A549 (cell line): ENCODE results near the gene HPN. TPM values are rescaled to one million over a fixed set of nuclear protein-coding genes. Genes with fewer than 3 reads are reported as not detected.
A peak's percentile ranks its signal among the peaks of the same experiment; 100 is the strongest.
"Not testable (repeated sequence)": the region's sequence is repeated elsewhere in the genome, so short reads cannot be mapped to it uniquely, and the experiment has no call there.

Source experiments
- ATAC-seq, 2 experiments: fragments of 200-7000 bp in 1 of 2; fragments of >200 bp in 1 of 2; cut with Nextera tagmentation in 1 of 2; cut with Tn5 transposase in 1 of 2; 3 replicates each; pipeline versions ENCODE4 v1.8.0 to v1.9.1; 2018 to 2020; ENCODE audit warnings: mild to moderate bottlenecking in 1 of 2, moderate library complexity in 1 of 2
- CTCF ChIA-PET: fragments of 300-600 bp; sonication (Branson Sonifier 250); formaldehyde crosslinking; extraction: SDS; loops from one replicate; lab custom pipeline; 2021; ENCODE audit warnings: antibody characterized with exemption, inconsistent platforms; lab: Yijun Ruan, JAX
- POLR2A ChIA-PET: fragments of 350-600 bp; formaldehyde crosslinking; extraction: SDS; loops from one replicate; lab custom pipeline; 2021; ENCODE audit warnings: antibody characterized with exemption, inconsistent platforms; lab: Yijun Ruan, JAX
- DNase-seq, 2 experiments: peaks; one replicate each; pipeline versions ENCODE4 v3.0.0 to v3.0.0-alpha.2; 2011 to 2016; ENCODE audit warnings: low read depth in 1 of 2, low spot score in 1 of 2
- FAIRE-seq: peaks from 2 replicates; lab custom pipeline; 2011; peaks lifted over from hg19 to GRCh38; lab: Jason Lieb, UNC
- H3K27ac ChIP-seq, 2 experiments: fragments of >200 bp; sonication (Bioruptor Twin); formaldehyde crosslinking; 3 replicates each; pipeline ENCODE4 v1.5.1; 2016 to 2017
- H3K4me1 ChIP-seq: fragments of >200 bp; sonication (Bioruptor Twin); formaldehyde crosslinking; 3 replicates; pipeline ENCODE4 v1.6.1; 2016
- H3K4me2 ChIP-seq: fragments of >200 bp; sonication (Bioruptor Twin); formaldehyde crosslinking; 3 replicates; pipeline ENCODE4 v1.6.1; 2016
- H3K4me3 ChIP-seq: fragments of >200 bp; sonication (Bioruptor Twin); formaldehyde crosslinking; 3 replicates; pipeline ENCODE4 v1.5.1; 2016
- H3K9me3 ChIP-seq: fragments of >200 bp; sonication (Bioruptor Twin); formaldehyde crosslinking; 3 replicates; pipeline ENCODE4 v1.6.1; 2016
- CEBPB ChIP-seq, 2 experiments: fragments of >200 bp in 1 of 2; sonication (Bioruptor Twin) in 1 of 2; formaldehyde crosslinking in 1 of 2; IDR thresholded peaks; 2 replicates each; pipeline ENCODE4 v1.6.1; 2012 to 2016
- CHD2 ChIP-seq: fragments of 150-350 bp; IDR thresholded peaks from 2 replicates; pipeline ENCODE4 v1.6.1; 2014; ENCODE audit warnings: low read length; ENCODE audit not compliant: partially characterized antibody
- FOSB ChIP-seq: fragments of 250-450 bp; sonication (Bioruptor Pico); IDR thresholded peaks from 2 replicates; pipeline ENCODE4 v1.5.0; 2020; ENCODE audit warnings: mild to moderate bottlenecking, moderate library complexity
- GATA3 ChIP-seq: IDR thresholded peaks from 2 replicates; pipeline ENCODE4 v1.6.1; 2012; ENCODE audit warnings: borderline replicate concordance
- HDAC2 ChIP-seq: fragments of 200-600 bp; sonication (generic); IDR thresholded peaks from 2 replicates; pipeline ENCODE4 v1.6.1; 2016
- HOXA7 ChIP-seq: fragments of 250-450 bp; sonication (Bioruptor Pico); IDR thresholded peaks from 2 replicates; pipeline ENCODE4 v1.5.0; 2020; ENCODE audit warnings: mild to moderate bottlenecking, moderate library complexity
- HOXB13 ChIP-seq: fragments of 250-450 bp; sonication (Bioruptor Pico); IDR thresholded peaks from 2 replicates; pipeline ENCODE4 v1.5.0; 2020; ENCODE audit warnings: low read depth, mild to moderate bottlenecking, moderate library complexity
- JUN ChIP-seq, 2 experiments: fragments of >200 bp; sonication (Bioruptor Twin); formaldehyde crosslinking; IDR thresholded peaks; 2 replicates in 1 of 2; 3 replicates in 1 of 2; pipeline ENCODE4 v1.6.1; 2016 to 2017
- KDM1A ChIP-seq: fragments of 200-600 bp; sonication (generic); IDR thresholded peaks from 2 replicates; pipeline ENCODE4 v1.6.1; 2016; ENCODE audit warnings: low read depth, mild to moderate bottlenecking
- MAZ ChIP-seq: fragments of 150-350 bp; IDR thresholded peaks from 2 replicates; pipeline ENCODE4 v1.6.1; 2014; ENCODE audit warnings: antibody characterized with exemption, low read depth, low read length, borderline replicate concordance
- MYC ChIP-seq: IDR thresholded peaks from 2 replicates; pipeline ENCODE4 v1.6.1; 2012; ENCODE audit warnings: mild to moderate bottlenecking, inconsistent platforms, low read length, improper control_type of control experiment, borderline replicate concordance
- POLR2A ChIP-seq: IDR thresholded peaks from 2 replicates; pipeline ENCODE4 v1.6.1; 2012; ENCODE audit warnings: mild to moderate bottlenecking, low read length
- RCOR1 ChIP-seq: fragments of 150-350 bp; IDR thresholded peaks from 2 replicates; pipeline ENCODE4 v1.6.1; 2014; ENCODE audit warnings: antibody characterized with exemption, low read length, low read depth
- RNF2 ChIP-seq: fragments of 200-600 bp; sonication (generic); IDR thresholded peaks from 2 replicates; pipeline ENCODE4 v1.6.1; 2016; ENCODE audit warnings: low read depth, mild to moderate bottlenecking, antibody characterized with exemption, moderate library complexity, borderline replicate concordance
- TFCP2L1 ChIP-seq: fragments of 250-450 bp; sonication (Bioruptor Pico); IDR thresholded peaks from 2 replicates; pipeline ENCODE4 v1.5.0; 2021; ENCODE audit warnings: mild to moderate bottlenecking
- ZC3H11A ChIP-seq: fragments of 450-650 bp; IDR thresholded peaks from 2 replicates; pipeline ENCODE4 v1.6.1; 2014; ENCODE audit warnings: antibody characterized with exemption, mild to moderate bottlenecking
- ZNF302 ChIP-seq: fragments of 250-450 bp; sonication (Bioruptor Pico); IDR thresholded peaks from 2 replicates; pipeline ENCODE4 v1.9.0; 2021; ENCODE audit warnings: inconsistent platforms, mild to moderate bottlenecking, moderate library complexity
- WGBS: methylation state at CpG from one replicate; pipeline ENCODE4 v1.1.6; 2017; ENCODE audit errors: missing lambda C conversion rate; 5-methylcytosine and 5-hydroxymethylcytosine counted together
- polyA plus RNA-seq, 4 experiments: library from polyadenylated mRNA; depleted of rRNA in 3 of 4; stranded (reverse); fragments of >200 nt; fragmentation: RNase III in 1 of 4; extraction: RNeasy Plus Mini Kit Qiagen cat#74134 plus additional on column Dnase treatment in 1 of 4; gene quantifications; 2 replicates in 3 of 4; 3 replicates in 1 of 4; pipeline ENCODE4 v1.2.3, GENCODE V29; 2011 to 2017
- TF ChIP-seq, protein P1 (sequence below): IDR thresholded peaks from 2 replicates; pipeline ENCODE4 v1.6.1; 2012
- TF ChIP-seq, protein P2 (sequence below): IDR thresholded peaks from 2 replicates; pipeline ENCODE4 v1.6.1; 2012
- TF ChIP-seq, protein P3 (sequence below): fragments of 250-450 bp; sonication (Bioruptor Pico); IDR thresholded peaks from 2 replicates; pipeline ENCODE4 v1.5.0; 2020; ENCODE audit warnings: low read depth, mild to moderate bottlenecking, moderate library complexity
- TF ChIP-seq, protein P4 (sequence below): fragments of 200-600 bp; sonication (generic); IDR thresholded peaks from 2 replicates; pipeline ENCODE4 v1.6.1; 2016; ENCODE audit warnings: antibody characterized with exemption, mild to moderate bottlenecking, moderate library complexity

HPN gene
- polyA plus RNA-seq, 2 of the 4 experiments (the other 2 are of a cell fraction): 0.06 to 0.08 TPM

DNA sequence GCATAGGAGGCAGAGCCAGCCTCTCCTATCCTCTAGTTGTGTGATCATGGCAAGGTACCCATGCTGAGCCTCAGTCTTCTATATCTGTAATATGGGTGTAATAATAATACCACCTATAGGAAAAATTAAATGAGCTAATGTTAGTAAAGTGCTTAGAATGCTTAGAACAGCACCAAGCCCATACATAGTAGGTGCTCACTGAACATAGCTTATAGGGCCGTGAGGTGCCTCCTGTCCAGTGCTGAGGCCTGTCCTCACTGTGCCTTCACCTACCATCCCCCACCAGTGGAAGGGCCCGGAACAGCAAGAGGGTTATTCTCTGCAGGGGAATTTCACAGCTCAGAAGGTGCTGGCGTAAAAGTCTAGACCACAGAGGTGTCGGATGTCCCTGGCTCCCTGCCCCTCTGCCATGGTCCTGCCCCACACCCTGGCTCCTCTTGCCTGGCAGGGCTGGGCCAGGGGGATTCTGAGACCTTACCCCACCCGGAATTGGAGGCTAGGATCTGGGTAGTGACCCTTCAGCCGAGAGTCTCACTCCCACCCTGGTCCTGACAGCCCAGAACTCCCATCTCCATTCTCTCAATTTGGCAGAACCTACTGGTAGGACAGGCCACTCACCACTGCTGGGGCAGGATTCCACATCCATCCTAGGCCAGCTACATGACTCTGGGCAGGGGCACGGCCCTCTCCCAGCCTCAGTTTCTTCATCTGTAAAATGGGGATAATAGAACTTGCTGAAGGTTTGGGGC is 13.5 kb upstream of the HPN start:
- Histone ChIP-seq H3K9me3 (no peaks in the 10 kb centered on the region), H3K4me2 (no peak overlapping the region), H3K4me1 (peaks cover 12% of the 10 kb centered on the region), H3K4me3 (no peak overlapping the region), H3K27ac (no peak overlapping the region)
- POLR2A ChIA-PET: interaction anchor here (0.7 to 5.3 kb wide), 4 partner anchors 15 to 55 kb away, joined by 3 to 45 read pairs (median 6); partner anchors contain the start of gene GRAMD1A
- TF ChIP-seq KDM1A: 0 out of 2 replicates have a peak, but pooled peaks have one; percentile 50
- TF ChIP-seq FOSB (CRISPR knock-in tag): no peak
- no peak for TF ChIP-seq CEBPB (IDR thresholded peaks at IDR 0.05)
- 0 out of 2 replicates have a peak, but pooled peaks have one; percentile 15 for TF ChIP-seq HOXA7 (CRISPR knock-in tag)
- TF ChIP-seq, protein P1, sequence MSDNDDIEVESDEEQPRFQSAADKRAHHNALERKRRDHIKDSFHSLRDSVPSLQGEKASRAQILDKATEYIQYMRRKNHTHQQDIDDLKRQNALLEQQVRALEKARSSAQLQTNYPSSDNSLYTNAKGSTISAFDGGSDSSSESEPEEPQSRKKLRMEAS: peak; percentile 19; the same call in 1 of the 2 replicates
- TF ChIP-seq RCOR1: 0 out of 2 replicates have a peak, but pooled peaks have one; percentile 80
- peak in 1 of 2 experiments; percentile 36; a peak in 3 of 5 replicates for TF ChIP-seq JUN (IDR thresholded peaks at IDR 0.05)
- TF ChIP-seq HDAC2: peak; percentile 43; the same call in 1 of the 2 replicates
- TF ChIP-seq TFCP2L1: 0 out of 2 replicates have a peak, but pooled peaks have one; percentile 6
- FAIRE-seq (peak; percentile 46), DNase-seq (peak in 1 of 2 experiments; percentile 71), ATAC-seq (peak; percentile 1; a peak in 3 of 6 replicates)
- 67% methylated on average over 7 of the region's 7 CpGs for WGBS
- CTCF ChIA-PET: interaction anchor here (0.7 to 48.0 kb wide), 7 partner anchors 19 to 107 kb away, joined by 3 to 1860 read pairs (median 8); partner anchors contain the start of genes GRAMD1A, LGI4 and ZNF792

DNA sequence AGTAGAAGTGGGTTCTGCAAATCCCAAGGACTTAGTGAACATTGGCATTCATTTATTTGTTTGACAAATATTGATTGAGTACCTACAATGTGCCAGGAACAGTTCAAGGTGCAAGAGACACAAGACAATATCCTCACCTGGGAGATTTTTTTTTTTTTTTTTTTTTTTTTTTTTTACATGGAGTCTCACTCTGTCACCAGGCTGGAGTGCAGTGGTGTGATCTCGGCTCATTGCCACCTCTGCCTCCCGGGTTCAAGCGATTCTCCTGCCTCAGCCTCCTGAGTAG is 13.0 kb upstream of the HPN start:
- WGBS: 93% methylated on average over 3 of the region's 3 CpGs
- not testable (repeated sequence) for H3K4me3 ChIP-seq, DNase-seq, H3K27ac ChIP-seq, ATAC-seq, H3K9me3 ChIP-seq, H3K4me2 ChIP-seq
- FAIRE-seq: peak; percentile 63
- ChIA-PET POLR2A (interaction anchor here (1.2 to 5.3 kb wide), 3 partner anchors 21 to 29 kb away, joined by 4 to 45 read pairs (median 9); partner anchors contain the start of gene GRAMD1A), CTCF (interaction anchor here (1.2 to 48.0 kb wide), 5 partner anchors 19 to 107 kb away, joined by 3 to 1860 read pairs (median 11); partner anchors contain the start of genes GRAMD1A, LGI4 and ZNF792)
- peaks cover 12% of the 10 kb centered on the region for H3K4me1 ChIP-seq
- TF ChIP-seq JUN (IDR thresholded peaks at IDR 0.05): peak in 1 of 2 experiments; percentile 4; a peak in 1 of 5 replicates

DNA sequence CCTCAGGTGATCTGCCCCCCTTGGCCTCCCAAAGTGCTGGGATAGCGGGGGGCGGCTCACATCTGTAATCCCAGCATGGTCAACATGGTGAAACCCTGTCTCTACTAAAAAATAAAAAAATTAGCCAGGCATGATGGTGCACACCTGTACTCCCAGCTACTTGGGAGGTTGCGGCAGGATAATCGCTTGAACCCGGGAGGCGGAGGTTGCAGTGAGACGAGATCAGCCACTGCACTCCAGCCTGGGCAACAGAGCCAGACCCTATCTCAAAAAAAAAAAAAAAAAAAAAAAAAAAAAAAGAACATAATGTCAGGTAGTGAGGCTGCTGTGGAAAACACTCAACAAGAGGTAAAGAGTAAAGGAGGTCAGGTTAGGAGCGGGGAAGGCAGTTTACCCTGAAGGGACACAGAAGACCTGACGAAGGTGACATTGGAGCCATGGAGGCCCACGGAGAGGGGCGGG is 12.2 kb upstream of the HPN start:
- not testable (repeated sequence) for H3K9me3 ChIP-seq, ATAC-seq, DNase-seq
- Histone ChIP-seq H3K4me1 (peaks cover 12% of the 10 kb centered on the region), H3K4me3 (peak overlapping the region; percentile 73), H3K27ac (peak overlapping the region; percentile 77 to 91), H3K4me2 (peak overlapping the region; percentile 96)
- ChIA-PET CTCF (interaction anchor here (0.8 to 48.0 kb wide), 4 partner anchors 8 to 40 kb away, joined by 3 to 1860 read pairs (median 95); partner anchors contain the start of genes GRAMD1A and ZNF792), POLR2A (interaction anchor here (1.5 to 5.3 kb wide), 3 partner anchors 12 to 28 kb away, joined by 4 to 45 read pairs (median 8); no protein-coding TSS in a partner anchor)
- peak; percentile 9 for TF ChIP-seq CHD2
- WGBS: 67% methylated on average over 11 of the region's 11 CpGs
- FAIRE-seq: peak; percentile 78

DNA sequence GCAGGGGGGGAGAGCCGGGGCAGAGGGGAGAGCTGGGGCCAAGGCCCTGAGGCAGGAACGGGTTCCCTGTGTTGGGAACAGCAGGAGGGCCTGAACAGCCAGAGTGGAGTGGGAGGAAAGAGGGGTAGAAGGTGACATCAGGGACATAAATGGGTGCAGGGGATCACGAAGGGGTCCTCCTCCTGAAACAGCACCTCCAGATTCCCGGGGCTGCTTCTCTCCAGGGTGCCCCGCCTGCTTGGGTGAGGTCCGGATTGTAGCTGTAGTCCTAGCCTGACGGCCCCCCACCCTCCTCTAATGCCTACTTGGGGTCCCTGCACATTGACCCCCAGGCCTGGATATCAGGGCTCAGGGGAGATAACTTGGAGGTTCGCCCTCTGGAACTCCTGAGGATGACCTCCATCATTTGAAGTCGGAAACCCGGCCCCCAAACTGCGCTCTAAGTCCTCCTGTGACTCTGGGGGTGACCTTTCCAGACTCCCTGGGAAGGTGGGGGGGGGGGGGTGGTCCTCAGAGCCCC is 11.7 kb upstream of the HPN start:
- peak; percentile 25 to 40 for ATAC-seq
- no peak for FAIRE-seq
- CTCF ChIA-PET: interaction anchor here (0.8 to 48.0 kb wide), 4 partner anchors 9 to 40 kb away, joined by 3 to 1860 read pairs (median 95); partner anchors contain the start of genes GRAMD1A and ZNF792
- peak; percentile 63 to 72 for DNase-seq
- Histone ChIP-seq H3K4me1 (peaks cover 12% of the 10 kb centered on the region), H3K27ac (peak overlapping the region; percentile 77 to 91), H3K4me3 (peak overlapping the region; percentile 73), H3K4me2 (peak overlapping the region; percentile 96), H3K9me3 (no peaks in the 10 kb centered on the region)
- WGBS: 25% methylated on average over 9 of the region's 11 CpGs
- POLR2A ChIA-PET: interaction anchor here (1.5 to 5.3 kb wide), 3 partner anchors 12 to 28 kb away, joined by 4 to 45 read pairs (median 8); no protein-coding TSS in a partner anchor
- TF ChIP-seq ZC3H11A: no peak
- TF ChIP-seq, protein P2, sequence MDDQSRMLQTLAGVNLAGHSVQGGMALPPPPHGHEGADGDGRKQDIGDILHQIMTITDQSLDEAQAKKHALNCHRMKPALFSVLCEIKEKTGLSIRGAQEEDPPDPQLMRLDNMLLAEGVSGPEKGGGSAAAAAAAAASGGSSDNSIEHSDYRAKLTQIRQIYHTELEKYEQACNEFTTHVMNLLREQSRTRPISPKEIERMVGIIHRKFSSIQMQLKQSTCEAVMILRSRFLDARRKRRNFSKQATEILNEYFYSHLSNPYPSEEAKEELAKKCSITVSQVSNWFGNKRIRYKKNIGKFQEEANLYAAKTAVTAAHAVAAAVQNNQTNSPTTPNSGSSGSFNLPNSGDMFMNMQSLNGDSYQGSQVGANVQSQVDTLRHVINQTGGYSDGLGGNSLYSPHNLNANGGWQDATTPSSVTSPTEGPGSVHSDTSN: peak; percentile 79
- TF ChIP-seq HOXA7 (CRISPR knock-in tag): peak; percentile 45; the same call in 1 of the 2 replicates
- peak; percentile 10; the same call in 1 of the 2 replicates for TF ChIP-seq GATA3
- TF ChIP-seq, protein P3, sequence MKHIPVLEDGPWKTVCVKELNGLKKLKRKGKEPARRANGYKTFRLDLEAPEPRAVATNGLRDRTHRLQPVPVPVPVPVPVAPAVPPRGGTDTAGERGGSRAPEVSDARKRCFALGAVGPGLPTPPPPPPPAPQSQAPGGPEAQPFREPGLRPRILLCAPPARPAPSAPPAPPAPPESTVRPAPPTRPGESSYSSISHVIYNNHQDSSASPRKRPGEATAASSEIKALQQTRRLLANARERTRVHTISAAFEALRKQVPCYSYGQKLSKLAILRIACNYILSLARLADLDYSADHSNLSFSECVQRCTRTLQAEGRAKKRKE: no peak
- no peak for TF ChIP-seq RNF2
- TF ChIP-seq, protein P4, sequence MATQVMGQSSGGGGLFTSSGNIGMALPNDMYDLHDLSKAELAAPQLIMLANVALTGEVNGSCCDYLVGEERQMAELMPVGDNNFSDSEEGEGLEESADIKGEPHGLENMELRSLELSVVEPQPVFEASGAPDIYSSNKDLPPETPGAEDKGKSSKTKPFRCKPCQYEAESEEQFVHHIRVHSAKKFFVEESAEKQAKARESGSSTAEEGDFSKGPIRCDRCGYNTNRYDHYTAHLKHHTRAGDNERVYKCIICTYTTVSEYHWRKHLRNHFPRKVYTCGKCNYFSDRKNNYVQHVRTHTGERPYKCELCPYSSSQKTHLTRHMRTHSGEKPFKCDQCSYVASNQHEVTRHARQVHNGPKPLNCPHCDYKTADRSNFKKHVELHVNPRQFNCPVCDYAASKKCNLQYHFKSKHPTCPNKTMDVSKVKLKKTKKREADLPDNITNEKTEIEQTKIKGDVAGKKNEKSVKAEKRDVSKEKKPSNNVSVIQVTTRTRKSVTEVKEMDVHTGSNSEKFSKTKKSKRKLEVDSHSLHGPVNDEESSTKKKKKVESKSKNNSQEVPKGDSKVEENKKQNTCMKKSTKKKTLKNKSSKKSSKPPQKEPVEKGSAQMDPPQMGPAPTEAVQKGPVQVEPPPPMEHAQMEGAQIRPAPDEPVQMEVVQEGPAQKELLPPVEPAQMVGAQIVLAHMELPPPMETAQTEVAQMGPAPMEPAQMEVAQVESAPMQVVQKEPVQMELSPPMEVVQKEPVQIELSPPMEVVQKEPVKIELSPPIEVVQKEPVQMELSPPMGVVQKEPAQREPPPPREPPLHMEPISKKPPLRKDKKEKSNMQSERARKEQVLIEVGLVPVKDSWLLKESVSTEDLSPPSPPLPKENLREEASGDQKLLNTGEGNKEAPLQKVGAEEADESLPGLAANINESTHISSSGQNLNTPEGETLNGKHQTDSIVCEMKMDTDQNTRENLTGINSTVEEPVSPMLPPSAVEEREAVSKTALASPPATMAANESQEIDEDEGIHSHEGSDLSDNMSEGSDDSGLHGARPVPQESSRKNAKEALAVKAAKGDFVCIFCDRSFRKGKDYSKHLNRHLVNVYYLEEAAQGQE: no peak
- no peak for TF ChIP-seq MYC
- TF ChIP-seq JUN (IDR thresholded peaks at IDR 0.05): peak in 1 of 2 experiments; percentile 60; a peak in 2 of 5 replicates
- no peak; the same call in 1 of the 2 replicates for TF ChIP-seq POLR2A
- TF ChIP-seq MAZ: no peak
- no peak for TF ChIP-seq ZNF302 (CRISPR knock-in tag)
- no peak for TF ChIP-seq HOXB13 (CRISPR knock-in tag)
